SKM-1 (cell line): ENCODE data around the gene RAP1A.
"Not testable (repeated sequence)": the region's sequence is repeated elsewhere in the genome, so short reads cannot be mapped to it uniquely, and the experiment has no call there.

Source experiments
- DNase-seq: peaks from one replicate; lab custom pipeline; 2025; ENCODE audit not compliant: unreplicated experiment; lab: John Stamatoyannopoulos, UW

The RAP1A gene

GRCh38 chr1:111628153-111628552 is 8.6 kb downstream of the RAP1A start:
- DNase-seq: no peak

GRCh38 chr1:111629190-111629954 is 9.8 kb downstream of the RAP1A start:
- DNase-seq: no peak

GRCh38 chr1:111630567-111630966 is 11.0 kb downstream of the RAP1A start:
- DNase-seq: no peak

- DNase-seq: no peak
Measured at GRCh38 chr1:111631502-111631901, 11.9 kb downstream of the RAP1A start.

- DNase-seq: not testable (repeated sequence)
Measured at GRCh38 chr1:111632771-111633170, 13.2 kb downstream of the RAP1A start.

- DNase-seq: no peak
Measured at GRCh38 chr1:111633736-111634247, 14.2 kb downstream of the RAP1A start.

- DNase-seq: no peak
Measured at GRCh38 chr1:111635324-111636009, 15.9 kb downstream of the RAP1A start.

- no peak for DNase-seq
Measured at GRCh38 chr1:111638320-111638719, 18.7 kb downstream of the RAP1A start.

GRCh38 chr1:111639602-111640198 is 20.1 kb downstream of the RAP1A start:
- no peak for DNase-seq

GRCh38 chr1:111643097-111643496 is 23.5 kb downstream of the RAP1A start:
- DNase-seq: no peak

GRCh38 chr1:111643696-111644095 is 24.1 kb downstream of the RAP1A start:
- no peak for DNase-seq

- DNase-seq: no peak
Measured at GRCh38 chr1:111644506-111644905, 24.9 kb downstream of the RAP1A start.

- DNase-seq: no peak
Measured at GRCh38 chr1:111647736-111648135, 28.1 kb downstream of the RAP1A start.

- no peak for DNase-seq
Measured at GRCh38 chr1:111648806-111649205, 29.2 kb downstream of the RAP1A start.

- no peak for DNase-seq
Measured at GRCh38 chr1:111649227-111649626, 29.6 kb downstream of the RAP1A start.

- DNase-seq: no peak
Measured at GRCh38 chr1:111649648-111650047, 30.1 kb downstream of the RAP1A start.

- DNase-seq: peak; percentile 63
Measured at GRCh38 chr1:111653709-111654108, 34.1 kb downstream of the RAP1A start.

- DNase-seq: no peak
Measured at GRCh38 chr1:111654839-111655238, 35.2 kb downstream of the RAP1A start.

- DNase-seq: no peak
Measured at GRCh38 chr1:111656086-111657017, 36.8 kb downstream of the RAP1A start.

GRCh38 chr1:111658622-111659021 is 39.0 kb downstream of the RAP1A start:
- no peak for DNase-seq
